ENCODE measurements around the gene XPO6. TPM values are rescaled to one million over a fixed set of nuclear protein-coding genes. Genes with fewer than 3 reads are reported as not detected.

Gene XPO6
- total RNA-seq, 1 experiment from 2014 or later, result 124 TPM

GRCh38 chr16:28061352-28062101 lies 150.2 kb downstream of the XPO6 start:
- Histone ChIP-seq H3K9me3 (ENCODE audit: control insufficient read depth, low read depth, low read length) (no peaks in the 10 kb centered on the region), H3T11ph (ENCODE audit: low read length) (no peak overlapping the region), H3K27ac (ENCODE audit: insufficient read length, low read depth, low read length) (no peak overlapping the region), H4K91ac (ENCODE audit: insufficient read length, low read depth, low read length) (no peak overlapping the region), H4K8ac (replicated peaks; ENCODE audit: insufficient read length, low read depth, low read length) (no peak overlapping the region), H3K4me1 (ENCODE audit: insufficient read depth, low read length) (no peaks in the 10 kb centered on the region), H3K4ac (ENCODE audit: low read depth, low read length) (no peak overlapping the region), H2BK20ac (ENCODE audit: low read depth, low read length, poor library complexity, severe bottlenecking) (no peak overlapping the region), H3K23ac (ENCODE audit: insufficient read length, low read depth, low read length) (no peak overlapping the region), H2AFZ (ENCODE audit: low read length) (no peak overlapping the region), H2AK5ac (ENCODE audit: insufficient read length, low read length) (no peak overlapping the region), H3K23me2 (ENCODE audit: insufficient read length, low read depth, low read length, poor library complexity, severe bottlenecking) (peaks cover 5% of the 10 kb centered on the region), H3K9ac (ENCODE audit: extremely low read depth, insufficient read length, low read length) (no peak overlapping the region), H3K79me2 (ENCODE audit: insufficient read depth, low read length) (no peaks in the 10 kb centered on the region), H3K27me3 (ENCODE audit: insufficient read depth, low read length) (peaks cover 18% of the 10 kb centered on the region; the same call in 1 of the 2 replicates), H2BK120ac (ENCODE audit: low read depth, low read length, poor library complexity, severe bottlenecking) (no peak overlapping the region), H2BK5ac (ENCODE audit: insufficient read length, low read length) (no peak overlapping the region), H4K5ac (ENCODE audit: insufficient read length, low read depth, low read length) (no peak overlapping the region), H3K14ac (ENCODE audit: insufficient read depth, low read length) (no peak overlapping the region), H4K20me1 (ENCODE audit: control insufficient read depth, insufficient read depth, insufficient read length) (no peaks in the 10 kb centered on the region), H2BK12ac (ENCODE audit: insufficient read length, low read depth, low read length) (no peak overlapping the region), H3K79me1 (ENCODE audit: insufficient read depth, low read depth, low read length, poor library complexity, severe bottlenecking) (no peaks in the 10 kb centered on the region), H3K56ac (ENCODE audit: insufficient read length, low read depth, low read length) (no peak overlapping the region), H3K18ac (ENCODE audit: insufficient read length, low read depth, low read length) (no peak overlapping the region), H2BK15ac (ENCODE audit: low read depth, low read length) (no peak overlapping the region), H3K4me2 (ENCODE audit: insufficient read depth, insufficient read length, low read length) (no peak overlapping the region)
- Mint-ChIP-seq H3K4me1 (peaks cover 0 to 5% of the 10 kb centered on the region in 2 experiments; a peak in 2 of 4 replicates), H3K4me3 (peak overlapping the region in 1 of 2 experiments; percentile 74), H3K9me3 (no peaks in the 10 kb centered on the region), H3K27me3 (ENCODE audit: low read depth) (peaks cover 79% of the 10 kb centered on the region), H3K27ac (no peak overlapping the region), H3K36me3 (ENCODE audit: insufficient read depth in 1 of 3, low read depth in 3 of 3) (no peaks in the 10 kb centered on the region)
- no peak for TF ChIP-seq CTCF (conservative IDR thresholded peaks at IDR 0.05)
- WGBS (ENCODE audit: extremely low coverage, insufficient read length, low lambda C conversion rate), result no CpG with 5 or more reads among the region's 10 CpGs
- no peak for DNase-seq

All from H9 (cell line).